IMR-90 (cell line): ENCODE measurements around the gene SLC36A1. TPM values are rescaled to one million over a fixed set of nuclear protein-coding genes. Genes with fewer than 3 reads are reported as not detected.
A peak's percentile ranks its signal among the peaks of the same experiment; 100 is the strongest.

Source experiments
- ATAC-seq: fragments of 200-7000 bp; cut with Tn5 transposase; 2 replicates; pipeline ENCODE4 v1.9.1; 2020; ENCODE audit warnings: low read depth, mild to moderate bottlenecking, moderate library complexity
- BruUV-seq: library from RNA; stranded (reverse); fragments of 400-500 nt; replicated peaks from 2 replicates; lab custom pipeline; 2021; lab: Mats Ljungman, UMichigan
- CTCF ChIA-PET: fragments of 300-600 bp; formaldehyde crosslinking; extraction: SDS; loops from one replicate; lab custom pipeline; 2021; ENCODE audit warnings: antibody characterized with exemption; lab: Yijun Ruan, JAX
- POLR2A ChIA-PET: fragments of 300-600 bp; sonication (Branson Sonifier 250); formaldehyde crosslinking; loops from one replicate; lab custom pipeline; 2022; ENCODE audit warnings: antibody characterized with exemption; ENCODE audit not compliant: unreplicated experiment; lab: Charles Lee
- DNase-seq: peaks from one replicate; pipeline ENCODE4 v3.0.0; 2013
- H2AFZ ChIP-seq: replicated peaks from 2 replicates; pipeline ENCODE3; 2013; ENCODE audit warnings: low read length, mild to moderate bottlenecking; ENCODE audit not compliant: poor library complexity
- H2AK5ac ChIP-seq: 2 replicates; pipeline ENCODE4 v1.6.1; 2013; ENCODE audit warnings: low read depth, low read length, inconsistent platforms
- H2AK9ac ChIP-seq: replicated peaks from 2 replicates; pipeline ENCODE3; 2013; ENCODE audit warnings: mild to moderate bottlenecking, low read depth, low read length, moderate library complexity; ENCODE audit not compliant: poor library complexity
- H2BK120ac ChIP-seq: 2 replicates; pipeline ENCODE4 v1.6.1; 2013; ENCODE audit warnings: low read depth, low read length, inconsistent platforms
- H2BK15ac ChIP-seq: 3 replicates; pipeline ENCODE4 v1.6.1; 2013; ENCODE audit warnings: low read depth, low read length, inconsistent platforms
- H2BK20ac ChIP-seq: 2 replicates; pipeline ENCODE4 v1.6.1; 2013; ENCODE audit warnings: low read depth, mild to moderate bottlenecking, inconsistent platforms, low read length, moderate library complexity
- H2BK5ac ChIP-seq: 2 replicates; pipeline ENCODE4 v1.6.1; 2013; ENCODE audit warnings: mild to moderate bottlenecking, low read depth, low read length, inconsistent platforms; ENCODE audit not compliant: poor library complexity, severe bottlenecking
- H3K14ac ChIP-seq: replicated peaks from 2 replicates; pipeline ENCODE4 v1.6.1; 2013; ENCODE audit warnings: low read depth, low read length, inconsistent platforms
- H3K18ac ChIP-seq: 2 replicates; pipeline ENCODE4 v1.6.1; 2013; ENCODE audit warnings: low read depth, low read length, control low read depth
- H3K23ac ChIP-seq: 2 replicates; pipeline ENCODE4 v1.6.1; 2013; ENCODE audit warnings: low read depth, low read length, inconsistent platforms
- H3K27ac ChIP-seq: 2 replicates; pipeline ENCODE4 v1.5.1; 2013; ENCODE audit warnings: mild to moderate bottlenecking, control low read depth, low read length; ENCODE audit not compliant: insufficient read depth
- H3K27me3 ChIP-seq: 2 replicates; pipeline ENCODE4 v1.6.1; 2013; ENCODE audit warnings: low read length; ENCODE audit not compliant: control insufficient read depth, insufficient read depth
- H3K36me3 ChIP-seq: 2 replicates; pipeline ENCODE4 v1.6.1; 2013; ENCODE audit warnings: low read length, mixed read lengths; ENCODE audit not compliant: control insufficient read depth, insufficient read depth
- H3K4ac ChIP-seq: 2 replicates; pipeline ENCODE4 v1.6.1; 2013; ENCODE audit warnings: low read depth, low read length, inconsistent platforms
- H3K4me1 ChIP-seq: 2 replicates; pipeline ENCODE4 v1.6.1; 2013; ENCODE audit warnings: low read length, mixed read lengths; ENCODE audit not compliant: control insufficient read depth, insufficient read depth
- H3K4me2 ChIP-seq: 2 replicates; pipeline ENCODE4 v1.6.1; 2013; ENCODE audit warnings: low read depth, mild to moderate bottlenecking, control low read depth, low read length, moderate library complexity
- H3K4me3 ChIP-seq: 2 replicates; pipeline ENCODE4 v1.5.1; 2013; ENCODE audit warnings: low read depth, mild to moderate bottlenecking, control low read depth, low read length, moderate library complexity; ENCODE audit not compliant: insufficient read depth
- H3K56ac ChIP-seq: 2 replicates; pipeline ENCODE4 v1.6.1; 2013; ENCODE audit warnings: low read length, inconsistent platforms; ENCODE audit not compliant: insufficient read depth; ENCODE audit errors: extremely low read depth
- H3K79me1 ChIP-seq, 2 experiments: 2 replicates each; pipeline ENCODE4 v1.6.1; 2013; ENCODE audit warnings: low read length in 2 of 2, inconsistent platforms in 1 of 2, low read depth in 1 of 2
- H3K9ac ChIP-seq: 2 replicates; pipeline ENCODE4 v1.6.1; 2013; ENCODE audit warnings: low read depth, low read length, control low read depth
- H3K9me1 ChIP-seq: 2 replicates; pipeline ENCODE4 v1.6.1; 2013; ENCODE audit warnings: low read length, inconsistent platforms; ENCODE audit not compliant: insufficient read depth
- H3K9me3 ChIP-seq: 2 replicates; pipeline ENCODE4 v1.6.1; 2013; ENCODE audit warnings: low read length; ENCODE audit not compliant: control insufficient read depth, insufficient read depth
- H4K20me1 ChIP-seq: 2 replicates; pipeline ENCODE4 v1.6.1; 2013; ENCODE audit warnings: low read length, inconsistent platforms; ENCODE audit not compliant: insufficient read depth
- H4K5ac ChIP-seq: 2 replicates; pipeline ENCODE4 v1.6.1; 2013; ENCODE audit warnings: mild to moderate bottlenecking, low read depth, low read length, control low read depth
- H4K8ac ChIP-seq, 2 experiments: 2 replicates each; pipeline ENCODE4 v1.6.1; 2013; ENCODE audit warnings: low read depth in 2 of 2, low read length in 2 of 2, control low read depth in 1 of 2, inconsistent platforms in 1 of 2
- H4K91ac ChIP-seq: 2 replicates; pipeline ENCODE4 v1.6.1; 2013; ENCODE audit warnings: low read depth, low read length, inconsistent platforms; ENCODE audit not compliant: insufficient read depth
- BHLHE40 ChIP-seq: fragments of 150-350 bp; IDR thresholded peaks from 2 replicates; pipeline ENCODE4 v1.6.1; 2016; ENCODE audit warnings: mild to moderate bottlenecking, low read depth, low read length
- CEBPB ChIP-seq: IDR thresholded peaks from 2 replicates; pipeline ENCODE4 v1.6.1; 2012; ENCODE audit warnings: low read depth, low read length, improper control_type of control experiment
- CHD1 ChIP-seq: IDR thresholded peaks from 2 replicates; pipeline ENCODE4 v1.6.1; 2012; ENCODE audit warnings: low read depth, low read length, improper control_type of control experiment
- CTCF ChIP-seq: conservative IDR thresholded peaks from 2 replicates; pipeline ENCODE4 v1.5.1; 2012; ENCODE audit warnings: mild to moderate bottlenecking, low read depth, low read length, improper control_type of control experiment
- ELK1 ChIP-seq: fragments of 150-350 bp; IDR thresholded peaks from 2 replicates; pipeline ENCODE4 v1.6.1; 2016; ENCODE audit warnings: low read depth, mild to moderate bottlenecking, low read length, moderate library complexity, borderline replicate concordance
- FOS ChIP-seq: fragments of 150-350 bp; IDR thresholded peaks from 2 replicates; pipeline ENCODE4 v1.6.1; 2016; ENCODE audit warnings: low read depth, low read length
- MAFK ChIP-seq: IDR thresholded peaks from 2 replicates; pipeline ENCODE4 v1.6.1; 2012; ENCODE audit warnings: low read depth, low read length, improper control_type of control experiment
- MAZ ChIP-seq: IDR thresholded peaks from 2 replicates; pipeline ENCODE4 v1.6.1; 2012; ENCODE audit warnings: low read depth, mild to moderate bottlenecking, low read length, improper control_type of control experiment, moderate library complexity, borderline replicate concordance
- MXI1 ChIP-seq: IDR thresholded peaks from 2 replicates; pipeline ENCODE4 v1.6.1; 2012; ENCODE audit warnings: low read depth, mild to moderate bottlenecking, low read length, moderate library complexity, borderline replicate concordance
- NFE2L2 ChIP-seq: fragments of 150-350 bp; IDR thresholded peaks from 2 replicates; pipeline ENCODE4 v1.6.1; 2016; ENCODE audit warnings: low read depth, mild to moderate bottlenecking, low read length
- POLR2A ChIP-seq: IDR thresholded peaks from 2 replicates; pipeline ENCODE4 v1.6.1; 2012; ENCODE audit warnings: mild to moderate bottlenecking, low read depth, low read length
- RAD21 ChIP-seq: IDR thresholded peaks from 2 replicates; pipeline ENCODE4 v1.6.1; 2012; ENCODE audit warnings: low read length, improper control_type of control experiment
- RCOR1 ChIP-seq: IDR thresholded peaks from 2 replicates; pipeline ENCODE4 v1.6.1; 2012; ENCODE audit warnings: mild to moderate bottlenecking, low read length, improper control_type of control experiment; ENCODE audit not compliant: insufficient replicate concordance
- RFX5 ChIP-seq: IDR thresholded peaks from 2 replicates; pipeline ENCODE4 v1.8.0; 2012; ENCODE audit warnings: low read depth, mild to moderate bottlenecking, low read length, moderate library complexity
- SMC3 ChIP-seq: fragments of 150-350 bp; IDR thresholded peaks from 2 replicates; pipeline ENCODE4 v1.6.1; 2016; ENCODE audit warnings: low read depth, mild to moderate bottlenecking, antibody characterized with exemption, low read length, moderate library complexity
- USF2 ChIP-seq: fragments of 150-350 bp; IDR thresholded peaks from 2 replicates; pipeline ENCODE4 v1.6.1; 2017; ENCODE audit warnings: mild to moderate bottlenecking, antibody characterized with exemption, low read length, low read depth
- WGBS, 2 experiments: methylation state at CpG; one replicate each; pipeline versions ENCODE4 v1.1.5 to v1.1.7; 2013; ENCODE audit warnings: missing lambda C conversion rate in 2 of 2; ENCODE audit not compliant: insufficient read length in 1 of 2; ENCODE audit errors: extremely low coverage in 2 of 2; 5-methylcytosine and 5-hydroxymethylcytosine counted together
- dilution Hi-C: fragments of 300-500 bp; cut with HindIII; formaldehyde crosslinking; loops from one replicate; pipeline ENCODE4 v1.14.3; 2018; ENCODE audit warnings: low sequenced_read_pairs; ENCODE audit not compliant: unreplicated experiment
- in situ Hi-C: fragments of 300-500 bp; cut with MboI; formaldehyde crosslinking; loops from 3 replicates; pipeline ENCODE4 v1.14.3; 2019; ENCODE audit warnings: low sequenced_read_pairs, inconsistent platforms, mixed read lengths
- intact Hi-C: fragments of 100-400 bp; cut with micrococcal nuclease; formaldehyde crosslinking; loops from 2 replicates; pipeline ENCODE4 v1.10.0; 2022
- polyA plus RNA-seq, 3 experiments: library from polyadenylated mRNA; depleted of rRNA; stranded (reverse); fragments of >200 nt; gene quantifications; 2 replicates each; pipeline ENCODE4 v1.2.3, GENCODE V29; 2012; ENCODE audit warnings: low replicate concordance in 1 of 3
- total RNA-seq: library from RNA; depleted of rRNA; stranded (reverse); fragments of >200 nt; gene quantifications from 2 replicates; pipeline ENCODE4 v1.2.3, GENCODE V29; 2012

Gene SLC36A1
- total and polyA plus RNA-seq, 2 of the 4 experiments (the other 2 are of a cell fraction) = 5.7 to 8.7 TPM

- H3K27ac ChIP-seq = no peak overlapping the region
- H3K23ac ChIP-seq = 0 out of 2 replicates have a peak overlapping the region, but pooled peaks have one; percentile 40
- H3K18ac ChIP-seq = no peak overlapping the region
- H4K8ac ChIP-seq = no peak overlapping the region
- no peak for TF ChIP-seq CTCF
- TF ChIP-seq USF2 = no peak
- no peak for TF ChIP-seq POLR2A
- no peak for TF ChIP-seq MXI1
- TF ChIP-seq MAFK = no peak
- no peak for TF ChIP-seq BHLHE40
- TF ChIP-seq RCOR1 = no peak
- TF ChIP-seq CEBPB = no peak
- TF ChIP-seq NFE2L2 = no peak
- TF ChIP-seq ELK1 = no peak
- TF ChIP-seq FOS = no peak
- TF ChIP-seq CHD1 = no peak
- TF ChIP-seq RFX5 = no peak
- no peak for TF ChIP-seq MAZ
- no peak for TF ChIP-seq RAD21
- TF ChIP-seq SMC3 = no peak
- CTCF ChIA-PET = interaction anchor here (0.5 to 0.8 kb wide), 2 partner anchors 10 to 329 kb away, joined by 3 read pairs; no protein-coding TSS in a partner anchor
- no peak overlapping the region for H3K56ac ChIP-seq
- BruUV-seq = no TSS peak
- no peaks in the 10 kb centered on the region for H3K9me3 ChIP-seq
- H2BK15ac ChIP-seq = no peak overlapping the region
- WGBS, 2 experiments = no CpG with 5 or more reads among the region's 2 CpGs
- no peak overlapping the region for H3K4ac ChIP-seq
- H4K91ac ChIP-seq = no peak overlapping the region
- POLR2A ChIA-PET = interaction anchor here (0.7 kb wide), 1 partner anchor 225 kb away, joined by 15 read pairs; no protein-coding TSS in a partner anchor
- DNase-seq (no peak), ATAC-seq (no peak)
- H2AK5ac ChIP-seq = no peak overlapping the region
- H4K20me1 ChIP-seq = peaks cover 6% of the 10 kb centered on the region; the same call in 1 of the 2 replicates
- H3K9me1 ChIP-seq = peaks cover 7% of the 10 kb centered on the region; the same call in 1 of the 2 replicates
- H3K4me2 ChIP-seq = no peak overlapping the region
- no peak overlapping the region for H2BK20ac ChIP-seq
- H3K79me1 ChIP-seq = peaks cover 30 to 52% of the 10 kb centered on the region in 2 experiments
- H4K5ac ChIP-seq = no peak overlapping the region
- H3K36me3 ChIP-seq = peaks cover 3% of the 10 kb centered on the region
- no peak overlapping the region for H2BK5ac ChIP-seq
- no peaks in the 10 kb centered on the region for H3K27me3 ChIP-seq
- in situ Hi-C loops = no loop called here
- intact Hi-C loops = no loop called here
- no peak overlapping the region for H3K9ac ChIP-seq
- peaks cover 7% of the 10 kb centered on the region for H3K4me1 ChIP-seq
- H3K4me3 ChIP-seq = no peak overlapping the region
- no peak overlapping the region for H3K14ac ChIP-seq
- no peak overlapping the region for H2AK9ac ChIP-seq
- H2AFZ ChIP-seq = no peak overlapping the region
- dilution Hi-C loops = no loop called here
- H2BK120ac ChIP-seq = no peak overlapping the region
Observed at GRCh38 chr5:151454166-151454565, 6.8 kb downstream of the SLC36A1 start.
